GM18909 (cell line): ENCODE results near the gene PDZRN4.
"Not testable (repeated sequence)": the region's sequence is repeated elsewhere in the genome, so short reads cannot be mapped to it uniquely, and the experiment has no call there.

ENCODE experiments used
- ATAC-seq: cut with Tn5 transposase; IDR thresholded peaks from one replicate; pipeline ENCODE4 v1.9.1; 2021; ENCODE audit warnings: mild to moderate bottlenecking; ENCODE audit not compliant: unreplicated experiment, poor library complexity

Gene PDZRN4

DNA sequence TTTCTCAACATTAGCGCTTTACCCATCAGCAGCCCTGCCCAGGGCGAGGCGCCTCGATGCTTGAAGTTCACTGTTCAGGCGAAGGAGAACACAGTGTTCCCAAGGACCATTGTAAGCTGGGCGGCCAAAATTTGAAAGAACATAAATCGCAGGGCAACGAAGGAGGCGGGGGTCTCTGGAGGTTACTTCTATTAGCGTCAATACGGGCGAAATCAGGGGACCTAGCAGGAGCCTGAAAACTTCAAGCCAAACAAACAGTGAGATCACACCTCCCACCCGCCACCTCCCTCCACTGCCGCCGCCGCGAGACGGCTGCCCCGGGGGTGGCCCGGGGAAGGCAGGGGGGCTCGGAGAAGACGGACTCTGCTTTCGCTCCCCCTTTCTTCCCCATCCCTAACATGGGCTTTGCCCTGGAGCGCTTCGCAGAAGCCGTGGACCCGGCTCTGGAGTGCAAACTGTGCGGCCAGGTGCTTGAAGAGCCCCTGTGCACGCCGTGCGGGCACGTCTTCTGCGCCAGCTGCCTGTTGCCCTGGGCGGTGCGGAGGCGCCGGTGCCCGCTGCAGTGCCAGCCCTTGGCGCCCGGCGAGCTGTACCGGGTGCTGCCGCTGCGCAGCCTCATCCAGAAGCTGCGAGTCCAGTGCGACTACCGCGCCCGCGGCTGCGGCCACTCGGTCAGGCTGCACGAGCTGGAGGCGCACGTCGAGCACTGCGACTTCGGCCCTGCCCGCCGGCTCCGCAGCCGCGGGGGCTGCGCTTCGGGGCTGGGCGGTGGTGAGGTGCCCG, at the start of gene PDZRN4:
TSS of gene PDZRN4 (plus strand) at position 263 of the 783 bp plus-strand sequence.
- ATAC-seq, result no peak

DNA sequence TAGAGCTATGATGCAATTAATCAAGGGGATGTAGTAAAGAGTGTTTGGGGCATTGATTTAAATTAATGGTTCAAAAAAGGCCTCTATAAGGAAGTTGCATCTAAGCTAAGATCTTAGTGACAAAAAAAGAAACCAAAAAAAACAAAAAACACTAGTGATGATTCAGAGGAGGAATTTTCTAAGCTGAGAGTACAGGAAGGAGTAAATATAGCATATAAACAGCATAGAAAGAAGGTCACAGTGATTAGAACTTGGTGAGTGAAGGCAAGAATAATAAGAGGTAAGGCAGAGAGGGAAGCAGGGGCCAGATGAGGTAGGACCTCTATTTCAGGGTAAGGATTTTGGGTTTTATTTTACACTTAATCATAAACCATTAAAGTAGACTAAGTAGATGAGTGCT, 48.0 kb upstream of the PDZRN4 start:
- ATAC-seq, result no peak

GRCh38 chr12:41141104-41141503, 47.0 kb upstream of the PDZRN4 start:
- no peak for ATAC-seq

- ATAC-seq, result no peak
These were observed 45.7 kb upstream of the PDZRN4 start for GRCh38 chr12:41142376-41142775.

DNA sequence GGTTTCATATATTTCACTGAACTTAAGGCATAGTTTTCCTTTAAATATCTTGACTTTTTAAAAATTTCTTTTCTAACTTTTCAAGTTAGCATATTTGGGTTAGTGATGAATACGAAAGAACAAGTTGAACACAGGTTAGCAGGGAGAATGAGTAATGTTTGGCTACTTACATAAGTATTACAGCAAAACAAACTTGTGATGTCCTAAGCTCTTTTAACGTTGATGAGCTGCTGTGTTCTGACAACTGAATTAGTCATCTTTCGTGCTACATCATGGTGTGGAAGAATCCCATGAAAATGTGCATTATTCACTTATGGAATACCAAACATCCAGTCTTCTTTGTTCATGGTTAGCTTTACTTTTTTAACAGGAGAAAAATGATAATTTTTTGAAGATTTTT, 36.3 kb upstream of the PDZRN4 start:
- ATAC-seq, result no peak

- no peak for ATAC-seq
These were observed 25.7 kb upstream of the PDZRN4 start for GRCh38 chr12:41162461-41162860.

GRCh38 chr12:41167701-41168100, 20.4 kb upstream of the PDZRN4 start:
- no peak for ATAC-seq

DNA sequence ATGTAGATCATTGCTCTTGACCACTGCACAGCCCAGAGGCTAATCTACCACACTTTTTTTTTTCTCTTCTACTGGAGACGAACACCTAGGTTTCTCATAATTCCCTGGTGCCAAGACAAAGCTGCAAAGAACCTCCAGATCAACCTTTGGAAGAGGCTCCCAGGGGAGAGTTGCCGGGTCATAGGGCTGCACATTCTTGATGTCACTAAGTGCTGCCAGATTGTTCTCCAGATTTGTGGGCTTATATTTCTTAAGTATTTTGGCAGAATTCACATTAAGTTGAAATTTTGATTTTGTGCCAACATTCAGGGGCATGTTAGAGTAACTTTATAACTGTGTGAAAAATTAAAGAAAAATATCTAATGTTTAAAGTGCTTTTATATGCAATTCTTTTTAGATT, 13.5 kb upstream of the PDZRN4 start:
- no peak for ATAC-seq

- ATAC-seq, result not testable (repeated sequence)
These were observed 8.6 kb upstream of the PDZRN4 start for GRCh38 chr12:41179507-41179906.

- ATAC-seq, result no peak
These were observed 3.3 kb upstream of the PDZRN4 start for GRCh38 chr12:41184864-41185263.

- ATAC-seq, result no peak
These were observed 2.1 kb upstream of the PDZRN4 start for GRCh38 chr12:41186026-41186425.

GRCh38 chr12:41188841-41189394, 798 bp downstream of the PDZRN4 start:
- no peak for ATAC-seq

- ATAC-seq, result no peak
These were observed 1.5 kb downstream of the PDZRN4 start for GRCh38 chr12:41189395-41190251.

DNA sequence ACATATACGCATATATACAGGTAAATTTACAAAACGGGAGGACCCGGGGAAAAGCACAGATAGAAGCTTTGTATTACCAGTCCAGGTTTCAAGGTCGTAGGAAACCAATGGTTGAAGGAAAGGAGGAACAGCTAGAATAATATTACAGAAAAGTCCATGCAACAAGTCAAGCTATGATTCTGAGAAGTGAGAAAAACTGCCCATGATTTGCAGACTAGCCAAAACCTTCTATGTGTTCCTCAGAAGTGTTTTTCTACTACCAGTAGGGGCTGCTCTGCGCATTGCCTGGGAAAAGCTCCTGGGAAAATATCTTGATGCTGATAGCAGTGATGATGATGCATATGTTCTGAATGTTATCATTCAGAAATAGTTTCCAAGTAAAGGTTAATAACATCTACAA, 2.2 kb downstream of the PDZRN4 start:
- no peak for ATAC-seq

DNA sequence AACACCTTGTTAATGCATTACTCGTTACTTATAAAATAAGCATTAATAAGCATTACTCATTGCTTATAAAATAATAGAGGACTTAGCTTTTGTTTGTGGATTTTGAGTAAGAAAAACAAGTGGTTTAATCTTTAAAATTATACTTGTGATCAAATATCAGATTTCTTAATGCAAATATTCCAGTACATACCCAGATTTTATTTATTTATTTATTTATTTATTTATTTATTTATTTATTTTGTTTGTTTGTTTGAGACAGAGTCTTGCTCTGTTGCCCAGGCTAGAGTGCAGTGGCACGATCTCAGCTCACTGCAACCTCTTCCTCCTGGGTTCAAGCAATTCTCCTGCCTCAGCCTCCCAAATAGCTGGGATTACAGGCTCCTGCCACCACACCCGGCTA, 3.4 kb downstream of the PDZRN4 start:
- ATAC-seq, result not testable (repeated sequence)

GRCh38 chr12:41193311-41193710, 5.2 kb downstream of the PDZRN4 start:
- ATAC-seq, result no peak

DNA sequence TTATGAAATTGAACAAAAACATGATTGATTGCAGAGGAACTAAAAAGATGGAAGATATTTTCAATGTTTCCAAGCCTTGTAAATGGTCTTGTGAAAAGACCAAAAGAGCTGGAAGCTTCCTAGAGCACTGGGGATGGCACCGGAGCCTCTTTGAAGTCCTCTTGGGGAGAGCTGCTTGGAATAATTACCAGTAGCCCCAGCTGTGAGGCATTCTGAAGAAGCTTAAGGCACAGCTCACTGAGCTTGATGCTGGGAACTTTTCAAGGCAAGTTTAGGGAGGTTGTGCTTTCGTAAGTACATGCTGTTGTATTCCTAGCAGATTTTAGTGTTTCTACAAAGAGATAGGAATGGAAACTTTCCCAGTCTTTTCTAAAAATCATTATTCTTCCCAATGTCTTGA, 13.9 kb downstream of the PDZRN4 start:
- no peak for ATAC-seq

DNA sequence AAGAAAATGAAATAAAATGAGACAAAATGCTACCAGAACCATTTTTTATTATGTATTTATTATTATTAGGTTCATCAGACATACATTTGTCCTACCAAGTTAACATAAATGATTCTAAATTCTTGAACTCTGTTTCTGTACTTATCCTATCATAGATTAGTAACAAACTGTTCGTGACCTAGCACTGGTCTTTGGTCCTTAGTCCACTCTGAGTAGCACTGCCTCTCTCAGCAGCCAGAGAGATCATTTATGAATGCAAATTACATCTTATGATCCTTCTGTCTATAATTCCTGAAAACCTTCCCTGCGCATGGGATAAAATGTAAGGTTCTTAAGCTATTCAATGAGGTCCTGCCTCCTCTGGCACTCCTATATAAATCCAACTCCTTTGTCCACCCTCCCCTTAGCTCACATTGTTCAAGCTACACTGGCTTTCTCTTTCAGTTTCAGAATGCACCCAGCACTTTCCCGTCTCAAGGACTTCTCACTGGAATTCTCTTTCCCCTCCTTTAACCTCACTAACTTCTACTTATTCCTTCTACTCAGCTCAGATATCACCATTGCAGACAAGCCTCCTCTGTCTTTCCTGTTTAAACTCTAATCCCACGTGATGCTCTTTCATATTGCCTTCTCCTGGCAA, 17.1 kb downstream of the PDZRN4 start:
- ATAC-seq, result no peak

DNA sequence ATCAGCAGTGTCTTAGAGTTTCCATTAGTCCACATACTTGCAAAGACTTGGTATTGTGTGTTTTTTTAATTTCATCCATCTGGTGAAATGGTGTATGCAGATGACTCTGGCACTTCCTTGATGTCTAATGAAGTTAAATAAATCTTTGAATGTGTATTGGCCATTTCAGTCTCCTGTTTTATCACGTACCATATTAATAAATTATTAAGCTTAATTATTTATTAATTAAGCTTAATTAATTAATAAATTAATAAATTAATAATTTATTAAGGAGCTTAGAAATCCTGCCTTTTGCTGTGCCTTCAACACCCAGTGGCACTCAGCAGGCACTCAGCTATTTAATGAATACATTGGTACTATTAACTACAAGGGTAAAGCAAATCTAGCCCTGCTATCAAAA, 18.2 kb downstream of the PDZRN4 start:
- ATAC-seq, result no peak

DNA sequence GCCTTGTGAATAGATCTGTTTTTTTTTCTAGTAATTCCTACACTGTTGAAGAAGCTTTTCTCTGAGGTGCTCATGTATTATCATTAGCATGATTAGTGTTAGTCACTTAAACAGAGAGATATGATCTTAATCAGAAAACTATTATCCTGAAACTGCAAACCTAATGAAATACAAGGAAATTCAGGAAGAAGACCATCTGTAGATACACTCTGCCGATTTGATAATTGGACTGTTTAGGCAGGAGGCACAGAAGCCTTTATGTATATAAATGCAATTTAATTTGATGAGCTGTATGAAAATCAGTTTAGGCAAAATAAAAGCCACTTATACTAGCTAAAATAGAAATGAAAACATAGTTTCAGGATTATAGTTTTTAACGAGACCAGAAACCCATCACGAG, 23.3 kb downstream of the PDZRN4 start:
- no peak for ATAC-seq

DNA sequence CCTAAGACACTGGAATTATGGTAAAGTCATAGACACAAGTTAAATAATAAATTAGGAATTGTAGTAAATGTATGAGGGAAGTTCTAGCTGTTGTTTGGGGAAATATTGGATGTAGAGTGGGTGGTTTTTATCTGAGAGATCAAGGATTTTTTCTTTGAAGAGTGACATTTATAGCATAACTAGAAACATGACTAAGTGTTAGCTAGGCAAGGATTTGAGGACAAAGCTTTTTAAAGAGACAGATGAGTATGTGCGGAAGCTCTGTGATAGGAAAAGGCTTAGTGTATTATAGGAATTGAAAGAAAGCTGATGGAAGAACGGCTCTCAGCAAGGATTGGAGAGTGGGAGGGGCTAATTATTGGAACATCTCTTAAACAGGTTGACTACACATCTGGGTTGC, 24.5 kb downstream of the PDZRN4 start:
- no peak for ATAC-seq
